ENCODE data around the gene BPTF. TPM values are rescaled to one million over a fixed set of nuclear protein-coding genes. Genes with fewer than 3 reads are reported as not detected.
A peak's percentile ranks its signal among the peaks of the same experiment; 100 is the strongest.
"Not testable (repeated sequence)": the region's sequence is repeated elsewhere in the genome, so short reads cannot be mapped to it uniquely, and the experiment has no call there.

Gene BPTF
- total RNA-seq, 1 donor from 2014 or later: 128 TPM

DNA sequence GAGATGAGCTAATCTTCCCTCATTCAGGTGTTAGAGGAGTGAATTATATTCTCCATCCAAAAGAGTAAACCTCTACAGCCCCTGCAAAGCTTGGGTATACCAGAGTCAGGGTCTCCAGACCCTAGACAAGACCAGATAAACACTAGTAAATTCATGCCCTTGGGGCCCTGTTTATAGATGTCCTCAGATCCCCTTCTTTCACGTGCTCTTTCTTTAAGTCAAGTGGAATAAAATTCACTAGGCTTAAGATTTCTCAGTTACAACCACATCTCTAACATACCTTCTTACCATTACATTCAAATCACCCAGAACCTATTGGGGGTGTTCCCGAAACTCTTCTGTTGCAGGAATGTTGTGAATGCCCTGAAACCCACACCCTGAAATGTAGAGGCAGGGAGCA lies 173.2 kb downstream of the BPTF start:
- DNase-seq (ENCODE audit: low spot score in 2 of 2) (no peak), FAIRE-seq (no peak)

- FAIRE-seq (no peak), DNase-seq (ENCODE audit: low spot score in 2 of 2) (no peak)
Measured at GRCh38 chr17:67999291-67999911, 174.1 kb downstream of the BPTF start.

DNA sequence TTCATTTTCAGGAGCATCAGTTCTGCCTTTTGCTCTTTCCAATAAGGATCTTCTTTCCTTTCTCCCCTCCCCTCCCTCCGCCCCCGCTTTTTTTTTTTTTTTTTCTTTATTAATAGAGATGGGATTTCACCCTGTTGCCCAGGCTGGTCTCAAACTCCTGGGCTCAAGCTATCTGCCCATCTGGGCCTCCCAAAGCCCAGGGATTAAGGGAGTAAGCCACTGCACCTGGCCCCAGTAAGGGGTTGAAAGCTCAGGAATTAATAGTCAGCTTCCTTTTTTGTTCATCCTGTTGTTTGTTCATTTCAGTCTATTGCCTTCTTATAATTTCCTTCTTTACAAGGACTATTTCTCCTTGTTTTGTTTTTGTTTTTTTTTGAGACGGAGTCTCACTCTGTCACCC lies 178.9 kb downstream of the BPTF start:
- no peak for DNase-seq (ENCODE audit: low spot score in 2 of 2)
- no peak for FAIRE-seq

- FAIRE-seq (no peak), DNase-seq (ENCODE audit: low spot score in 2 of 2) (no peak)
Measured at GRCh38 chr17:68006797-68007196, 181.5 kb downstream of the BPTF start.

DNA sequence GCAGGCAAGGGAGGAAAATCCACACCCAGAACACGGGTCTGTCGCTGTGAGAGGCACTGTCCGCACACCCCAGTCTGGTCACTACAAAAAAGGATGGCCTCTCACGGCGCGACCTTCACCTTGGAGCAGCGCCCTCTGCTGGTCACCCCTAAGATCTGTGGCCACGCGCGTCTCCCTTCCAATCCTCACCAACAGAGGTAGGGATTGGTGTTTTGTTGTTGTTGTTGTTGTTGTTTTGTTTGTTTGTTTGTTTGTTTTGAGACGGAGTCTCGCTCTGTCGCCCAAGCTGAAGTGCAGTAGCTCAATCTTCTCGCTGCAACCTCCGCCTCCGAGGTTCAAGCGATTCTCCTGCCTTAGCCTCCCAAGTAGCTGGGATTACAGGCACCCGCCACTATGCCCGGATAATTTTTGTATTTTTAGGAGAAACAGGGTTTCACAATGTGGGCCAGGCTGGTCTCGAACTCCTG lies 185.9 kb downstream of the BPTF start:
- DNase-seq (ENCODE audit: low spot score in 2 of 2): peak in 1 of 2 donors; percentile 40
- FAIRE-seq: no peak

- FAIRE-seq (no peak), DNase-seq (ENCODE audit: low spot score in 2 of 2) (no peak)
Measured at GRCh38 chr17:68013385-68013784, 188.1 kb downstream of the BPTF start.

DNA sequence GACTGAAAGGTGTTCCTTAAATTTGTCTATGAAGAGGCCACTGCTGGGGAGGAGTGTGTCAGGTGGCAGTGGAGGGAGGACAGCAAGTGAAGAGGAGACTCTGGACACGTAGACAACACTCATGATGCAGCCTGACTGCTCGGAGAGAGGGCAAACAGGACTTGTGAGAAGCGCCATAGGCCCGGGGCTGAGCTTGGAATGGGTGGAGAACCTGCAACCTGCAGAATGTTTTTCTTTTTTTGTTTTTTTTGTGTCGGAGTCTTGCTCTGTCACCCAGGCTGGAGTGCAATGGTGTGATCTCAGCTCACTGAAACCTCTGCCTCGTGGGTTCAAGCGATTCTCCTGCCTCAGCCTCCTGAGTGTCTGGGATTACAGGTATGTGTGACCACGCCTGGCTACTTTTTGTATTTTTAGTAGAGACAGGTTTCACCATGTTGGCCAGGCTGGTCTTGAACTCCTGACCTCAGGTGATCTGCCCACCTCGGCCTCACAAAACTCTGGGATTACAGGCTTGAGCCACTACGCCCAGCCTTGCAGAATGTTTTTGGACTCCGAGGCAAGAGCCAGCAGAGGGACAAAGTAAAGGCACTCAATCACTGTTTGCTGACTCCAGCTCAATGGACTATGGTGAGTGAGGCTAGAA lies 189.9 kb downstream of the BPTF start:
- DNase-seq (ENCODE audit: low spot score in 2 of 2) (no peak), FAIRE-seq (no peak)

DNA sequence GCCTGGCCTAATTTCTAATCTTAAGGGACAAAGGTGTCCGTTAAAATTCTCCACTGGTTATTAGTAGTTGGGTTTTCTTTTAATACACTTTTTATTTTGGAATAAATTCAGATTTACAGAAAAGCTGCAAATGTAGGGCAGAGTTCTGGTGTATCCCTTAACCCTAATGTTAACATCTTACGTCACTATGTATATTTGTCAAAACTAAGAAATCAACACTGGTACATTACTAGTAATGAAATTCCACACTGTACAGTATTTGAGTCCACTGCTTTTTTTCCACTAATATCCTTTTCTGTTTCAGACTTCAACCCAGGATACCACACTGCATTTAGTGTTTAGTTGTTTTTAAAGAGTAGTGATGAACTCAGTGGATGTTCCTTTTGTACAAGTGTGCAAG lies 191.5 kb downstream of the BPTF start:
- no peak for DNase-seq (ENCODE audit: low spot score in 2 of 2)
- FAIRE-seq: no peak

DNA sequence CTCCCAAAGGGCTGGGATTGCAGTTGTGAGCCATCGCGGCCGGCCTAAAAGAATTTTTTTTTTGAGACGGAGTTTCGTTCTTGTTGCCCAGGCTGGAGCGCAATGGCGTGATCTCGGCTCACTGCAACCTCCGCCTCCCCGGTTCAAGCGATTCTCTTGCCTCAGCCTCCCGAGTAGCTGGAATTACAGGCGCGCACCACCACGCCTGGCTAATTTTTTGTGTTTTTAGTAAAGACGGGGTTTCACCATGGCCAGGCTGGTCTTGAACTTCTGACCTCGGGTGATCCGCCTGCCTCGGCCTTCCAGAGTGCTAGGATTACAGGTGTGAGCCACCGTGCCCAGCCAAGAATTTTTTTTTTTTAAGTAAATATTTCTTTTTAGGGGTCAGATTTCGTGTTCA lies 193.2 kb downstream of the BPTF start:
- not testable (repeated sequence) for DNase-seq (ENCODE audit: low spot score in 2 of 2); FAIRE-seq

GRCh38 chr17:68019336-68019674 lies 194.0 kb downstream of the BPTF start:
- no peak for DNase-seq (ENCODE audit: low spot score in 2 of 2)
- FAIRE-seq: no peak

DNA sequence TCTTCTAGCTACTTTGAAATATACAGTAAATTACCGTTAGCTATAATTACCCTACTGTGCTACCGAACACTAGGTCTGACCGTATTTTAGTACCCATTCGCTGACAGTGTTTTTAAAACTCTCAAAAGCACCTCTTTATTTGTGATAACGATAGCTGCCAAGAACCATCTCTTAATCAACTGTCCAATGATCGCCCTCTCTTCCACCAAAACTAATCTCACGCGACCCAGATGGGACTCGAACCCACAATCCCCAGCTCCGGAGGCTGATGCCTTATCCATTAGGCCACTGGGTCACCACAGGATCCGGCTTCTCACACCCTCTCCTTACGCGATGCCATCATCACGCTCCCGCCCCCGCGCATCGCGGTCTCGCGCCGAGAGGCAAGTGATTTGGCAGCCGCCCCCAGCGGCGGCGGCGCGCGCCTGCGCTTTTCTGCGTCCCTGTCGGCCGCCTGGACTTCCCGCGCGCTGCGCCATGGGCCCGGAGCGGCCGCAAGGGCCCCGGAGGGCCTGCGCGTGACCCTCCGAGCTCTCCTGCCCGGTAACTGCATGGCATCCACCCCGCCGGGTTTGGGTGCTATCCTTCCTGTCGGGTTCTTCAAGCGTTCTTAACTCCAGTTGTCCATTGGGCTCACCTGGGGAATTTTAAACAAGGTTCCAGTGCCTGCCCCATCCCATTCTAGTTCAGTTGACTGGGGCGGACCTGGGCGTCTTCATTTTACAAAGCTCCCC lies 194.5 kb downstream of the BPTF start:
- DNase-seq (ENCODE audit: low spot score in 2 of 2): peak; percentile 95 to 97
- no peak for FAIRE-seq

- DNase-seq (ENCODE audit: low spot score in 2 of 2): peak; percentile 34 to 38
- no peak for FAIRE-seq
Measured at GRCh38 chr17:68020409-68020756, 195.1 kb downstream of the BPTF start.

- not testable (repeated sequence) for DNase-seq (ENCODE audit: low spot score in 2 of 2); FAIRE-seq
Measured at GRCh38 chr17:68020791-68021190, 195.5 kb downstream of the BPTF start.

- no peak for FAIRE-seq
- DNase-seq (ENCODE audit: low spot score in 2 of 2): no peak
Measured at GRCh38 chr17:68021963-68022362, 196.7 kb downstream of the BPTF start.

GRCh38 chr17:68022547-68022946 lies 197.2 kb downstream of the BPTF start:
- not testable (repeated sequence) for DNase-seq (ENCODE audit: low spot score in 2 of 2); FAIRE-seq

- no peak for DNase-seq (ENCODE audit: low spot score in 2 of 2)
- no peak for FAIRE-seq
Measured at GRCh38 chr17:68029512-68030215, 204.4 kb downstream of the BPTF start.

Small RNA genes lying within 50 kb of the gene (small RNA-seq; reads per million reads assigned to genes)
- not detected for gene RN7SL622P

Other genes with a start within 250 kb of the BPTF start
- gene NOL11, start 107.6 kb upstream of the BPTF start, total RNA-seq: 80.3 TPM
- 38.3 TPM for gene C17orf58, start 171.0 kb downstream of the BPTF start, total RNA-seq
- 39.5 TPM for gene KPNA2, start 210.2 kb downstream of the BPTF start, total RNA-seq